ENCODE results near the gene IDI2.

Gene IDI2

DNA sequence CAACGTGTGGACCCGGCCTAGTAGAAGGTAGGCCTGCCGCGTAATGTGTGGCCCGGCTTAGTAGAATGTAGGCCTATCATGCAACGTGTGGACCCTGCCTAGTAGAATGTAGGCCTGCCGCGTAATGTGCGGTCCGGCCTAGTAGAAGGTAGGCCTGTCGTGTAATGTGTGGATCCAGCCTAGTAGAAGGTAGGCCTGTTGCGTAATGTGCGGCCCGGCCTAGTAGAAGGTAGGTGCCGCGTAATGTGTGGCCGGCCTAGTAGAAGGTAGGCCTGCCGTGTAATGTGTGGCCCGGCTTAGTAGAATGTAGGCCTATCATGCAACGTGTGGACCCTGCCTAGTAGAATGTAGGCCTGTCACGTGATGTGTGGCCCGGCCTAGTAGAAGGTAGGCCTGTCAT lies 49.3 kb downstream of the IDI2 start:
- DNase-seq = no peak

GRCh38 chr10:974785-975074 lies 50.9 kb downstream of the IDI2 start:
- DNase-seq = no peak

GRCh38 chr10:974038-974784 lies 51.4 kb downstream of the IDI2 start:
- DNase-seq = no peak

DNA sequence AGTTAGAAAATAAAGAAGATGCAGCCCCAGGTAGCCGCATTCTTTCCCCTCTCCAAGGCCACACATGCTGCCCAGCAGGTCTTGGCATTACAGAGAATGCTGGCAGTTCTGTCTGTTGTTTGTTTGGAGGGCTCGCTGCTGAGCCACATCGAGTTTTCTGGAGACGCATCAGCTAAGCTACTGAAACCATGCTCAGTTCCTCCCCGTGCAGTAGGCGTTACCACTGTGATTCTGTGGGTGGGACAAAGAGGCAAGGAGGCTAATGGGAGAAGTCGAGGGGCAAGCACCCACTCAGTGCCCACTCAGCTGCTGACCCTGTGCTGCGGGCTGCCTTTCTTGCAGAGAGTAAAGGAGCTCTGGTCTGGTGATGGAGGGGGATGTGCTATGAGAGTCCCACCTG lies 52.9 kb downstream of the IDI2 start:
- no peak for DNase-seq

- DNase-seq = no peak
Observed at GRCh38 chr10:971613-972012, 54.0 kb downstream of the IDI2 start.

- DNase-seq = no peak
Observed at GRCh38 chr10:971150-971542, 54.5 kb downstream of the IDI2 start.

GRCh38 chr10:970311-971149 lies 55.1 kb downstream of the IDI2 start:
- no peak for DNase-seq

DNA sequence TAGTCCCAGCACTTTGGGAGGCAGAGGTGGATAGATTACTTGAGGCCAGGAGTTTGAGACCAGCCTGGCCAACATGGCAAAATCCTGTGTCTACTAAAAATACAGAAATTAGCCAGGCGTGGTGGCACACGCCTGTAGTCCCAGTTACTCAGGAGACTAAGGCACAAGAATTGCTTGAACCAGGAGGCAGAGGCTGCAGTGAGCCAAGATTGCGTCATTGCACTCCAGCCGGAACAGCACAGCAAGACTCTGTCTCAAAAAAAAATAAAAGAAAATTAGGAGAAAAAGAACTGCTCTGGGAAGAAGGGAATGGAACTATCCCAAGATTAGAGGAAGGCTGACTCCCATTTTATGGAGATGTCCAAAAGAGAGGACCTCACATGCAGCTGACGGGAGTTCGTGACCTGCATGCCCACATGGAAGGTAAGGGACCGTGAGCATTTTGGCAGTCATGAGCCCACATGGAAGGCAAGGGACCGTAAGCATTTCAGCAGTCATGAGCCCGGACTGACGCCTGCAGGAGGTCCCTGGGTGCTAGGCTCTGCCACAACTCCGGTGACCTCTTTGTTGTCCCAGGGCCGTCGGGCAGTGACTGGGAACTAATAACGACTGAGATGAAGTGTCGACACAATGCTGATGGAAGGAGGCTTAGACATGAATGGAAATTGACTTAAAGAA lies 56.0 kb downstream of the IDI2 start:
- DNase-seq = no peak
